SU-DHL-6 (cell line): ENCODE results near the gene RCC2.

Experiments
- H2AFZ ChIP-seq: fragments of 200-600 bp; sonication (generic); 2 replicates; pipeline ENCODE4 v1.6.1; 2014; ENCODE audit warnings: low read depth, mild to moderate bottlenecking, moderate library complexity, mixed read lengths, antibody characterized with exemption, low read length; ENCODE audit not compliant: severe bottlenecking
- H3F3A ChIP-seq: fragments of 200-600 bp; shearing (Covaris generic); 2 replicates; pipeline ENCODE4 v1.6.0; 2016; ENCODE audit warnings: antibody characterized with exemption, mild to moderate bottlenecking; ENCODE audit not compliant: insufficient read depth
- H3K27ac ChIP-seq: fragments of 200-600 bp; sonication (generic); 2 replicates; pipeline ENCODE4 v1.5.1; 2016; ENCODE audit warnings: low read depth, mild to moderate bottlenecking, low read length, moderate library complexity, mixed read lengths
- H3K27me3 ChIP-seq: fragments of 200-600 bp; sonication (generic), shearing (Covaris generic); 2 replicates; pipeline ENCODE4 v1.6.0; 2014; ENCODE audit warnings: mild to moderate bottlenecking, low read length
- H3K36me3 ChIP-seq: fragments of 200-600 bp; sonication (generic); 2 replicates; pipeline ENCODE4 v1.6.1; 2014; ENCODE audit warnings: mild to moderate bottlenecking, low read length, mixed read lengths
- H3K4me2 ChIP-seq: fragments of 300-600, 200-600 bp; shearing (Covaris generic), sonication (generic); 2 replicates; pipeline ENCODE4 v1.6.0; 2014; ENCODE audit warnings: low read length, low read depth, mild to moderate bottlenecking; ENCODE audit not compliant: poor library complexity, severe bottlenecking
- H3K4me3 ChIP-seq: fragments of 200-600 bp; sonication (generic); 2 replicates; pipeline ENCODE4 v1.5.1; 2014; ENCODE audit warnings: antibody characterized with exemption, low read length, mild to moderate bottlenecking, mixed read lengths; ENCODE audit not compliant: insufficient read depth, poor library complexity, severe bottlenecking
- H3K79me2 ChIP-seq: fragments of 200-600 bp; sonication (generic); 2 replicates; pipeline ENCODE4 v1.6.1; 2014; ENCODE audit warnings: mild to moderate bottlenecking, low read length, moderate library complexity; ENCODE audit not compliant: insufficient read depth
- H3K9ac ChIP-seq: fragments of 200-600 bp; sonication (generic); 2 replicates; pipeline ENCODE4 v1.7.0; 2014; ENCODE audit warnings: mild to moderate bottlenecking, low read length
- H3K9me2 ChIP-seq: fragments of 200-600 bp; sonication (generic); replicated peaks from 2 replicates; pipeline ENCODE4 v1.6.1; 2014; ENCODE audit warnings: low read length; ENCODE audit not compliant: insufficient read depth
- H3K9me3 ChIP-seq: fragments of 200-600 bp; sonication (generic); 2 replicates; pipeline ENCODE4 v1.6.1; 2014; ENCODE audit warnings: low read length, mixed read lengths; ENCODE audit not compliant: insufficient read depth
- H4K20me1 ChIP-seq: fragments of 200-600 bp; sonication (generic); 2 replicates; pipeline ENCODE4 v1.6.1; 2014; ENCODE audit warnings: low read depth, mild to moderate bottlenecking, antibody characterized with exemption, low read length, moderate library complexity, mixed read lengths
- EZH2phosphoT487 ChIP-seq: fragments of 200-600 bp; sonication (generic), shearing (Covaris generic); conservative IDR thresholded peaks from 2 replicates; pipeline ENCODE4 v1.6.1; 2018; ENCODE audit warnings: mild to moderate bottlenecking, antibody characterized with exemption, low read length, moderate library complexity, mixed read lengths
- TF ChIP-seq, protein P1 (sequence below): fragments of 200-600 bp; sonication (generic); IDR thresholded peaks from one replicate; pipeline ENCODE4 v1.5.1; 2017; ENCODE audit warnings: antibody characterized with exemption, mild to moderate bottlenecking, low read length, moderate library complexity; ENCODE audit not compliant: insufficient read depth, poor library complexity, severe bottlenecking

The RCC2 gene

DNA sequence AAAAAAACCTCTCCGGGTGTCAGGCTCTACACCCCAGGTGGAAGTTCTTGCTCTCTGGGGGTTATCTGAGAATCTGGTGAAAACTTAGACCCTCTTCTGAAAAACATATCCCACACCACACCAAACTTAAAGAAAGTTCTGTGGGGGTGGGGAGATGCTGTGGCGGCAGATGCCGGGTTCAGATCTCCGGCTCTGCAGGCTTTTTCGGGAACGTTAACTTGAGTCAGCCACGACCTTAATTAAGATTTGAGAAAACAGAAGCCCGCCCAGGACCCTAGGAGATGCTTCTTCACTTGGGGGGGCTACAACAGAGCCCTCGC lies 2.3 kb downstream of the RCC2 start:
- Histone ChIP-seq H3K4me2 (peak overlapping the region; percentile 91), H3K79me2 (peaks cover 63% of the 10 kb centered on the region), H3K27me3 (no peaks in the 10 kb centered on the region), H3K36me3 (peaks cover 9% of the 10 kb centered on the region), H3K27ac (peak overlapping the region; percentile 49), H3K9ac (peak overlapping the region; percentile 97), H3F3A (peaks cover 7% of the 10 kb centered on the region; the same call in 1 of the 2 replicates), H3K4me3 (peak overlapping the region; percentile 100), H4K20me1 (peaks cover 26% of the 10 kb centered on the region), H2AFZ (no peak overlapping the region), H3K9me3 (no peaks in the 10 kb centered on the region), H3K9me2 (no peaks in the 10 kb centered on the region)
- TF ChIP-seq EZH2phosphoT487: no peak
- TF ChIP-seq, protein P1, sequence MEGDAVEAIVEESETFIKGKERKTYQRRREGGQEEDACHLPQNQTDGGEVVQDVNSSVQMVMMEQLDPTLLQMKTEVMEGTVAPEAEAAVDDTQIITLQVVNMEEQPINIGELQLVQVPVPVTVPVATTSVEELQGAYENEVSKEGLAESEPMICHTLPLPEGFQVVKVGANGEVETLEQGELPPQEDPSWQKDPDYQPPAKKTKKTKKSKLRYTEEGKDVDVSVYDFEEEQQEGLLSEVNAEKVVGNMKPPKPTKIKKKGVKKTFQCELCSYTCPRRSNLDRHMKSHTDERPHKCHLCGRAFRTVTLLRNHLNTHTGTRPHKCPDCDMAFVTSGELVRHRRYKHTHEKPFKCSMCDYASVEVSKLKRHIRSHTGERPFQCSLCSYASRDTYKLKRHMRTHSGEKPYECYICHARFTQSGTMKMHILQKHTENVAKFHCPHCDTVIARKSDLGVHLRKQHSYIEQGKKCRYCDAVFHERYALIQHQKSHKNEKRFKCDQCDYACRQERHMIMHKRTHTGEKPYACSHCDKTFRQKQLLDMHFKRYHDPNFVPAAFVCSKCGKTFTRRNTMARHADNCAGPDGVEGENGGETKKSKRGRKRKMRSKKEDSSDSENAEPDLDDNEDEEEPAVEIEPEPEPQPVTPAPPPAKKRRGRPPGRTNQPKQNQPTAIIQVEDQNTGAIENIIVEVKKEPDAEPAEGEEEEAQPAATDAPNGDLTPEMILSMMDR: no peak

DNA sequence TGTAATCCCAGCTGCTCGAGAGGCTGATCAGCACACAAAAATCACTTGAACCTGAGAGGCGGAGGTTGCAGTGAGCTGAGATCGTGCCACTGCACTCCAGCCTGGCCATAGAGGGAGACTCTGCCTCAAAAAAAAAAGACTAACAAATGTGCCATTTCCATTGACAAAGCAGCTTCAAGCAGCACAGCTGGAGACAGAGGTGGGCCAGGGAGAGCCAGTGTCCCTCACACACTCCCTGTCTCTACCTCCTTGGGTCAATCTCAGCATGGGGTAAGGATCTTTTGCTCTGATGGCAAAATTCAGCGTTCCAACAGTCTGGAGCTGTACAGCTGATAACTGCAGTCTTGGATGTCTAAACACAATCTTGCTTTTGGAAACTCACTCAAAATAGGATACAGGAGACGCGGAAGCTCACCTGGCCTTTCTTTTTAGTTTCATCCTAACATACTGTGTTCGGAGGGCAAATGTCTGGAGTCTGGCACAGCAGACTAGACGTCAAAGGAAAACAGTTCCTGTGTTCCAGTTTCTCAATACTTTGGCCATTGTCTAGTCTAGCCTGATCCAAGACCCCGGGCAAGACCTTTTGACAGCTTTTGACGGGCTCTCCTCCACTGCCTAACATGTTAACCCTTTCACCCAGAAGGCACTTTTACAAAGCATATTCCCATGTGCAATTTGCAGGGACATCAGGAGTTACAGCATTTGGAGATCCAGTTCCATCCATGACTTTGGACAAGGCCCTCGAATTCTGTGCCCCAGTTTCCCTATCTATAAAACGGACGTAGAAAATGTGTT lies 2.9 kb downstream of the RCC2 start:
- Histone ChIP-seq H4K20me1 (peaks cover 27% of the 10 kb centered on the region), H3K4me2 (peak overlapping the region; percentile 91), H3K27ac (peak overlapping the region; percentile 49), H3K9me3 (no peaks in the 10 kb centered on the region), H3K4me3 (peak overlapping the region; percentile 100), H3K9ac (peak overlapping the region; percentile 97), H3K27me3 (no peaks in the 10 kb centered on the region), H3K36me3 (peaks cover 9% of the 10 kb centered on the region), H2AFZ (no peak overlapping the region), H3F3A (peaks cover 7% of the 10 kb centered on the region; the same call in 1 of the 2 replicates), H3K9me2 (no peaks in the 10 kb centered on the region), H3K79me2 (peaks cover 70% of the 10 kb centered on the region)
- TF ChIP-seq, protein P1: no peak
- TF ChIP-seq EZH2phosphoT487: no peak

DNA sequence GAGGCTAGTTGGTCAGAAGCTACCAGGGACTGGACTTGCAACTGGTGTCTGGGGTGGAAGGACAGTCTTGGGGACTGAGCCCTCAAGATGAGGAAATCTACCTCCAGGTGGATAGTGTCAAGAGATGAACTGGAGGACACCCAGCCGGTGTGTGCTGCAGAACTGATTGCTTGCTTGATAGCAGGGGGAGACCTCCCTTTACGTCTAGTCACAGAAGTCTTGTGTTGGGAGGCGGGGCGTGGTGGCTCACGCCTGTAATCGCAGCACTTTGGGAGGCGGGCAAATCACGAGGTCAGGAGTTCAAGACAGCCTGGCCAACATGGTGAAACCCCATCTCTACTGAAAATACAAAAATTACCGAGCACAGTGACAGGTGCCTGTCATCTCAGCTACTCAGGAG lies 4.9 kb downstream of the RCC2 start:
- no peak overlapping the region for H3K4me2 ChIP-seq
- H3K4me3 ChIP-seq: no peak overlapping the region
- H3K9me3 ChIP-seq: no peaks in the 10 kb centered on the region
- H3K27ac ChIP-seq: no peak overlapping the region
- no peak overlapping the region for H2AFZ ChIP-seq
- H3K79me2 ChIP-seq: peaks cover 82% of the 10 kb centered on the region
- H3K9ac ChIP-seq: no peak overlapping the region
- TF ChIP-seq, protein P1: no peak
- no peak for TF ChIP-seq EZH2phosphoT487
- peaks cover 35% of the 10 kb centered on the region for H4K20me1 ChIP-seq
- peaks cover 7% of the 10 kb centered on the region; the same call in 1 of the 2 replicates for H3F3A ChIP-seq
- H3K36me3 ChIP-seq: peaks cover 13% of the 10 kb centered on the region
- H3K27me3 ChIP-seq: no peaks in the 10 kb centered on the region
- no peaks in the 10 kb centered on the region for H3K9me2 ChIP-seq
